Gastrocnemius medialis (tissue), 4 donors: ENCODE results near the gene PRKD2.

Experiments
- CTCF ChIP-seq, 5 experiments: fragments of 450-650 bp in 3 of 5; fragments of 200-600 bp in 2 of 5; sonication (generic) in 2 of 5; IDR thresholded peaks in 4 of 5; conservative IDR thresholded peaks in 1 of 5; 1 replicate in 4 of 5; 2 replicates in 1 of 5; pipeline ENCODE4 v1.5.1; 2016 to 2019; ENCODE audit warnings: antibody characterized with exemption in 5 of 5, mild to moderate bottlenecking in 3 of 5, moderate library complexity in 3 of 5
- POLR2A ChIP-seq, 2 donors: fragments of 450-650 bp; IDR thresholded peaks; one replicate each; pipeline ENCODE4 v1.6.1; 2017; ENCODE audit warnings: antibody characterized with exemption in 2 of 2, mild to moderate bottlenecking in 2 of 2, moderate library complexity in 2 of 2

DNA sequence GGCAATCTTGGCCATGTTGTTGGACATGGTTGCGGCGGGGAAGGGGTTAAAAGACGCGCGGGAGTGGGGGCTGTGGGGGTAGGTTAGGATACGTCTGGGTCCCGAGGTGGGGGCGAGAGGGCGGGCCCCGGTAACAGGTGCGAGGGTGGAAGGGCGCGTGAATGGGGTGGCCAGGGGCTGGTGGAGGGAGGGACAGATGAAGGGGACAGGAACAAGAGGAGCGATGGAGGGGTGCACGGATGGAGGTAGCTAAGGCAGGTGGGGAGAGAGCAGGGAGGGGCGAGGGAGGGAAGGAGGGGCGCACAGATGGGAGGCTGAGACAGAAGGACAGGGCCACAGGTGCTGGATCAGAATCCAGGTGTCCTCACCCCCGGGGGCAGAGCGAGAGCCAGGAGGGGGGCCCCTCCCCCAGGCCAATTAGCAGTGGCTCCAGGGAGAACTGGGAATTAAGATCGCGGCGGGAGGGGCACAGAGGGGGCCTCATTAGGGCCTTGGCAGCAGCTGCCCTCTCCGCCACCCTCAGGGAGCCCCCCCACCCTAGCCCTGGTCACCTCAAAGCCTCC, 82.2 kb downstream of the PRKD2 start:
- no peak for TF ChIP-seq POLR2A (IDR thresholded peaks at IDR 0.05)
- no peak for TF ChIP-seq CTCF (IDR thresholded peaks at IDR 0.05 in 4 of 5, conservative IDR thresholded peaks at IDR 0.05 in 1 of 5)
